NCI-H526 (cell line): ENCODE results near the gene SYTL1.
A peak's percentile ranks its signal among the peaks of the same experiment; 100 is the strongest.

Source experiments
- DNase-seq, 2 experiments: peaks; one replicate each; lab custom pipeline; 2025; lab: John Stamatoyannopoulos, UW

SYTL1 gene

DNA sequence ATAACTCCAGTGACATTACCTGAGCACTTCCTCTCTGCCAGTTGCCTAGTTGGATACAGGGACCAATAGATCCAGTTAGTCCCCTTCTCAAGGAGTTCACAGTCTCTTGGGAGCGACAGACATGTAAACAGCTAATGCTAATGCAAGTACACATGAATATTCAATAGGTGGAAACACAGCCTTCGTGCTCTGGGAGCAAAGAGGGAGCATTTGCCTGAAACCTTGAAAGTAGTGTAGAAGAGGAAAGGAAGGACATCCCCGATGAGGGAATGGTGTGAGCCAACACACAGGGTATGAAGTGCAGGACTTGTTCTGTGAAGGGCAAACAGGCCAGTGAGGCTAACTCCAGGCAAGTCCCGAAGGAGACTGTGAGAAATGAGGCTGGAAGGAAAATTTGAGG is 23.7 kb upstream of the SYTL1 start:
- DNase-seq, result no peak

DNA sequence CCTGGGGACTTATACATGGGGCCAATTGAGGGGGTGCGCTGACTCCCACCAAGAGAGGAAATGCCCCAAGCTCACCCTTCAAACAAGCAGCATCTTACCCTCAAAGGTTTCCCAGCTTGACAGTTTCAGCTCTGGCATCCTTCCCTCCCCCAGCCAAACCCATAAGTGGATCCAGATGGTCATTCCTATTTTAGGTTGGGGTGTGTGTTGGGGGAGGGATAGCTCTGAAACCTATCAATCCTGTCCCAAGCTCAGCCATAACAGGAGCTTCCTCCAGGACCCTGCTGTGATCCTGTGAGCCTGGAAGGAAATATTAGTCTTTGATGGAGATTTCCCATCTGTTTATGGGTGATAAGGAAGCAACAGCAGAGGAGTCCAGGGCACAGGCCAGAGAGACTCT is 23.2 kb upstream of the SYTL1 start:
- no peak for DNase-seq

DNA sequence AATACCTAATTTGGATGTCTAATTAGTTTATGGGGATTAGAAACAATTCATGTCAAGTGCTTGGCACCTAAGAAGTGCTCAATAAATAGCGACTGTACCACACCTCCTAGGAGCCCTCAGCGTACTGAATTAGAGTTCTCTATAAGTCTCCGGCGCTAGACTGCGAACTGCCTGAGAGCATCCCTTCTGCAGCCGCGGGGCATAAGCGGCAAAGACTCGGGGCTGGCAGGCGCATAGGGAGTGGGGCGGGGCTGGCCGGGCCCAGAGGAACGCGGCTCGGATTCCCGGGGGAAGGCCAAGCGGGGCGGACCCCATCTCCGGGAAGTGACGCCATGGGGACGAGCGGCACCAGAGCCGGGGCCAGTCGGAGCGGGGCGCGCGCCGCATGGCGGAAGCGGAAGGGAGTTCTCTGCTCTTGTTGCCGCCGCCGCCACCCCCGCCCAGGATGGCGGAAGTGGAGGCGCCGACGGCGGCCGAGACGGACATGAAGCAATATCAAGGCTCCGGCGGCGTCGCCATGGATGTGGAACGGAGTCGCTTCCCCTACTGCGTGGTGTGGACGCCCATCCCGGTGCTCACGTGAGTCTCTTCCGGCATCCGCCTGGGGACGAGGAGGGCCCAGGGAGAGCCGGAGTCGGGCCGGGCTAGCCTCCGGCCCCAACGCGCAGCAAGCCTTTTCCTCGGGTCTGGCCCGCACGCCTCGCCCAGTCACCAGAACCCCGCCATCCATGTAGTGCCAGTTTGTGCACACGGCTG is 19.8 kb upstream of the SYTL1 start, which contains the start of gene TMEM222:
TMEM222 (plus strand) TSS at position 351 of the 756 bp plus-strand sequence; CDS start at position 386, 35 bp downstream.
- DNase-seq, result peak; percentile 86 to 98

DNA sequence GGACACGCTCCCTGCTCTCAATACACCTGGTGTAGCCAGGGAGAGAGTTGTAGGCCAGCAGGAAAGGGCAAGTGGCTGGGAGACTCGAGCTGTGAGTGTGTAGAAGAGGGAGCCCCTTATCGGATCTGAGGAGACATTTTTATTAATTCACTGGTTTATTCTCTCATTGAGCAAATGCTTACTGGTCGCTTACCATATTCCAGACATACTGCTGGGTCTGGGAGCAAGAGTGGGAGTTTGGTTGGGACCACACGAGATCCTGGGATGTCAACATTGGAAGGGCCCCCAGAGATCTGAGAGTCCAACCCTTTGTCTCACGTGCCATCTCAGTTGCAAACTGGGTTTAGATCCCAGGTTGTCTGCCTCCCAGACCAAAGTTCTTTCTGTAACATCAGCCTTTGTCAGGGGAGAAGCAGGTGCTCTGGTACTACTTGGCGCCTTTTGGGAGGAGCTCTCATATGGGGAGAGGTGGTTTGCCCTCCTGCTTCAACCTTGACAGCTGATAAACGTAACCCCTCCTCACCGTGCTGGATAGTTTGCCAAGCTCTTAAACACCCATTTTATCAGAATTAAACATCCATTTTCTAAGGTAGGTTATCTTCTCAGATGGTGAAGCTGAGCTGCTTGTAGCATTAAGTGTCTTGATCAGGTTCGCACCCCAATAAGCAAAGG is 19.1 kb upstream of the SYTL1 start:
- DNase-seq, result no peak

DNA sequence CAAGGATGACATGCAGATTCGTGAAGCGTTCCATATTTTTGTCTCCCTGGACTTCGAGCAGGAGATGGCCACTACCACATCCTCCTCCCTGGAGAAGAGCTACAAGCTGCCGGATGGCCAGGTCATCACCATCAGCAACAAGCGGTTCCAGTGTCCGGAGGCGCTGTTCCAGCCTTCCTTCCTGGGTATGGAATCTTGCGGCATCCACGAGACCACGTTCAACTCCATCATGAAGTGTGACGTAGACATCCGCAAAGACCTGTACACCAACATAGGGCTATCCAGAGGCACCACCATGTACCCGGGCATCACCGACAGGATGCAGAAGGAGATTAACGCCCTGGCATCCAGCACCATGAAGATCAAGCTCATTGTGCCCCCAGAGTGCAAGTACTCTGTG is 16.5 kb upstream of the SYTL1 start:
- DNase-seq, result no peak

DNA sequence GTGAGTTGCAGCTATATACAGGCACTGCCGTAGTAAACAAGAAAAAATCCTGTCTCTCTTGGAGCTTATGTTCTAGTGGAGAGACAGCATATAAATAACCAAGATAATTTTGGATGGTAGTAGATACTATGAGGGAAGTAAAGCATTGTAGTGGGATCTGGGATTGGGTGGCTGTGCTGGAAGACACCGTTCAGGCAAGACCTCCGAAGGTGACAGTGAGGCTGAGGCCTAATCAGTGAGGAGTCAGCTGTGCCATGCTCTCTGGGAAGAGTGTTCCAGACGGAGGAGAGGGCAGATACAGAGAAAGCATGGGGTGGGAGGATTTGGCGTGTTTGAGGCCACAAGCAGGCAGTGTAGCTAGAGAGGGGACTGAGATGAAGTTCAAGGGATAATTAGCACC is 13.9 kb upstream of the SYTL1 start:
- DNase-seq, result no peak

DNA sequence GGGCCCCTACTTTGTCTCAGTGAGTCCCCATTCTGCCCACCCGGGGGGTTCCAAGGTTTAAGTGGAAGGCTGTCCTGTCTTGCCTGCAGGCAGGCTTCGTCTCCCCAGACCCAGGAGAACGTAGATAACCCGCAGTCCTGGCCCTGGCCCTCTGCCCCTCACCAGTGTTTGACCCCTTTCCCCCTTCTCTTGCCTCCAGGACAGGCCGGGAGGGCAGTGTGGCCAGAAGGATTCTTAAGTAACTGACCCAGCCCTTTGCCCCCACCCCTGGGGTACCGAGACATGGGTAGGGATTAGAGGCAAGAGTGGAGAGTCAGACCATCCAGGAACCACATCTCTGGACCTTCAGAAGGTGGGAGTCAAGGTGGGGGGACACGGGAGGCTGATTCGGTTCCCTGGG is 11.0 kb upstream of the SYTL1 start:
- no peak for DNase-seq

DNA sequence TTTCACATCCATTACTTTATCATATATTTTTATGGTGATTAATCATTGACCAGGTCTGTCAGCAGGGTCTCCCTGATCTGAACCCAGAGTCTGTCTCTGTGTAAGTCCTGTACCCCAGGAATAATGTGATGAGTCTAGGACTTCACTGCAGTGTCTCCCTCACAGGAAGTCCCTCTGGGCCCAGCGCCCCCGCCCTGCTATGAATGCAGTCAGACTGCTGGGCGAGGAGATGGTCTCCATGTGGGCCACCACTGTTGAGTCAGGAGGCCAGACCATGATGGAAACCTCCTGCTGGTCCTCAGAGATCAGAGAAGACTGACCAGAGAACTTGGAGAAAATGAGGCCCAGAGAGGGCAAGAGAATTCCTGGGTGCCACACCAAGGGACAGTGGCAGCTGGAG is 10.4 kb upstream of the SYTL1 start:
- no peak for DNase-seq

DNA sequence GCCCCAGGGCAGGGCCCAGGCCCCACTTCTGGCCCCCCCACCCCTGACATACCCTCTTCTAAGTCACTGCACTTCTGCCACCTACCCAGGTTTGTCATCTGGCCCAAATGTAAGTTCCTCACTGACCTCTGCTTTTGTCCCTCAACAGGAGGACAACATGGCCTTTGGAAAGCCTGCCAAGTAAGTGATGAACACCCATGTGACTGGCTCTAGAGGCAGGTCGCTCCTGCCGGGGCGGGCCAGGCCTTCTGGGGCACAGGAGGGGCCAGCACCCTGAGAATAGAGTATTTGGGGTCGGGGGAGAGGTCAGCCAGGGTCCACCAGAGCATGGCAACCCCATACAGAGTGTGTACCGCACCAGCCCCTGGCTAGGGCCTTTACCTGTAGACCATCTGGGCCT is 9.9 kb upstream of the SYTL1 start:
- no peak for DNase-seq

DNA sequence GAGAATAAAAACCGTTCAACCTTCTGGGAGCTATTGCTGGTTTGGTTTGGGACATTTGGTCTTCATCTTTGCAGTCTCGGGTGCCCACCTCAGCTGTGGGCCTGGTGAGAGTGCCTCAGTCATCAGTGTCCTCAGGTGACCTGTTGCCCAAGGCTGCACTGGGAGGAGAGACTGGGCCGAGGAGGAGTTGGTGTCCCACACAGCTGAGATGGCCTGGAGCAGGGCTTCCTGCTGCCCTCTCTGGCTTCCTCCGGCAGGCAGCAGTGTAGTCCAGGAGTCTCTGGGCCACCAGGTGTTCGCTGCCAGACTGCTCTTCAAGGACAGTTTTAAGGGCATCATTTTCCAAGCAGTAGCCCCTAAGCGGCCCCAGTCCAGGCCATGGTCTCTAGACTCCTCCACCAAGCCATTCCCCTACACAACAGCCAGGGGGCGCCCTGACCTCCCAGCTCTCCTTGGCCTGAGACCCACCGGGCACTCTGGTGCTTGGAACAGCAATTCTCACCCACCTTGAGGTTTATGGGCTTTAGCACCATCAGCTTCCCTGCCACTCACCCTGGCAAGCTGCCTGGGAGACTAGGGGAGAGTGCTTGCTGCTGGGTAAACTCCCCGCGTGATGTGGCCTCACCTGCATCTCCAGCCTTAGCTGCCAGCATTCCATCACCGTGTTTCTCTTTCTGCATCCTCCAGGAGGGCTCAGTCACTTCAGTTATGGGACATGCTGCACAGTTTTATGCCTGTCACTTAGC is 9.1 kb upstream of the SYTL1 start:
- peak in 1 of 2 experiments; percentile 57 for DNase-seq

DNA sequence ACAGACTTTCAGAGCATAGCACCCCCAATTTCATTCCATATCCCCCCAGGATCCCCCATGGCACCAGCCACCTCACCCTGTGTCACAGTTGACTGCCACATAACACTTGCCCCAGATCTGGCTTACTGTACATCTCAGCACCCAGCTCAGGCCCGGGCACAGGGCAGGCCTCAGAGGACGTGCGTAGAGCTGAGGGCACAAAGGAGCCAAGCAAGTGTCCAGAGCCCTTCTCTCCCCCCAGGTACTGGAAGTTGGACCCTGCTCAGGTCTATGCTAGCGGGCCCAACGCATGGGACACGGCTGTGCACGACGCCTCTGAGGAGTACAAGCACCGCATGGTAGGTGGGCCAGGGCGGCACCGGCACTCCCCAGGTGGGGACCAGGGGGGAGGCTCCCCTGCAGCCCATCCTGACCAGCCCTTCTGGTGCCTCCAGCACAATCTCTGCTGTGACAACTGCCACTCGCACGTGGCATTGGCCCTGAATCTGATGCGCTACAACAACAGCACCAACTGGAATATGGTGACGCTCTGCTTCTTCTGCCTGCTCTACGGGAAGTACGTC is 8.0 kb upstream of the SYTL1 start:
- DNase-seq, result no peak

DNA sequence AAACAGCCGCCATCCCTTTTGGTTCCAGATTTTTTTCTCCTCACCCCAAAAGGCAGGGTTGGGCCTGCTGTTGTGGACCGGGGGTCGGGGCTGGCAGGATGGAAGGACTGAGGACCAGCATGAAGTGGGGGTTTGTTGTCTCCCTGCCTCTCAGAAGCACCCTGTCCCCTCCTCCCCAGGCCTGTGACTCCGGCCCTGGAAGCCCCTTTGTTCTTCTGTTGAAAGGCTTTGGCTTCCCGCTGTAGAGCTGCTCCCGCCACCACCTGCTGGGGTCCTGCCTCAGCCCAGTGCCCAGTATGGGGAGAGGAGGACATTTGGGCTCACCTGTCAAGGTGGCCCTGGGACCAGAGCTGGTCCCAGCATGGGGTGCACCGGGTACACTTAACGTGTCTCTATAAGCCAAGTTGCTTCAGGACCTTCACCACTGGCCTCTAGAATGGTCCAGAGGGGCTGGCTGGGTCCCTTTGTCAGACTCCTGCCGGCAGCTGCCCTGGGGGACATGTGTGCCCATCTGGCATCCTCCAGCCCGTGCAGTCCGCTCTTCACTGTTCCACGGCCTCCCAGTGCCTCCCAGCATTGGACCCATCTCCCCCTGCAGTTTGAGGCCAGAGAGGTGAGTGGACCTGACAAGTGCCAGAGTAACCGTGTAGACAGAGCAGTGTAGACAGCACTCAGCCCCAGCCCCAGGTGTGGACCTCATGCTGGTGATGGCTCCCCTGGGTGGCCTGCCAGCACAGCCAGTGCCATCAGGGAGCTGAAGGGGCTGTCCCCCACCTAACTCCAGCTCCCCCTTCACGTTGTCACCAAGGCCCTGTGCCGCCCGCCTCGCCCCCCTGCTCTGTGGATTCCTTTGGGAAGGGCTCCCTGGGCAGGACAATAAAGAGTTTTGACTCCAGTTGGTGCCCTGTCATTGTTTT is 6.1 kb upstream of the SYTL1 start:
- no peak for DNase-seq

DNA sequence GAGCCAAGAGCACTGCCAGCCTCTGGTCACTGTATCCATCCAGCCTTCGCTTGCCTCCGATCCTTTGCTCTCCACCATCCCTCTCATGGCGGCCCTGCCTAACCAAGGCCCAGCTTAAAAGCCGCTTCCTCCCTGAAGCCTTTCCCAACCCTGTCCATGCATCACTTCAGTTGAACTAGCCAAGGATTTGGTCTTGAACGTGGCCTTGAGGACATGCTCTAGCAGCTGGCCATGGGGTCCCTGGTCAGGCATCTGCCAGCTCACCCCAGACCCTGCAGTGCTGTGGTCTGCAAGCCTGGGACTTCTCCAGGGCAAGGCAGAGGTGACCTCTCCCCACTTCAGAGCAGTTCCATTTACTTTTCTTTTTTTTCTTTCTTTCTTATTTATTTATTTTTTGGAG is 5.1 kb upstream of the SYTL1 start:
- no peak for DNase-seq

DNA sequence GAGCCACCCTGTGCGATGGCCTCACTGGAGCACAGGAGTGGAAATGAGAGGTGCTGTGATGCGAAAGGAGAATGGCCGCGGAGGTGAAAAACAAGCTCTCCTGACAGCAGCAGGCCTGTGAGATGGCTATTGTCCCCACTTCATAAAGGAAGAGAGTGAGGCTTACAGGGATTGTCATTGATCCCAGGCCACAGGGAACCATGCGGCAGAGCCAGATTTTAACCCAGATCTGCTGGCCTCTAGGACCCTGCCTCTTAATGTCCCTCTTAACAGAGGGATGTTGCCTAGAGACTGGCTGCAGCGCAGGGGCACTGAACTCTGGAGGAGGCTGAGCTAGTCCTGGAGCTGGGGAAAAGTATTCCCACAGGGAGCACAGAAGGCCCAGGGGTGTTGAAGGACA is 3.1 kb upstream of the SYTL1 start:
- no peak for DNase-seq

DNA sequence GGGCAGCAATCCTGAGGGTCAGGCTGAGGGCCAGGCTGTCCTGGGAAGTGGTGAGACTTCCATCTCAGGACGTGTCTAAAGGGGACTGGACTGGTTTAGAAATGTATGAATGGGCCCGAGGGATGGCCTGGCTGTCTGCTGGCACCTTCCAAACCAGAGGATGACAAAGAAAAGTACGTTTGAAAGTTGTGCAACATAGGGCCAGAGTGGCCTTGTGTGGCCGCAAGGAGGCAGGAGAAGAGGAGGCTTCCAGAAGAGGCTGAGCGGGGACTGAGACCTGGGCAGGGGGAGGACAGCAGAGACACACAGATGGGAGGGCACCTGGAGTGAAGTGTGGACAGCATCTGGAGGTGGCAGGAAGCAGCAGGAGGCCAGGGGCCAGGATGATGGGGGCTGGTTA is 2.6 kb upstream of the SYTL1 start:
- no peak for DNase-seq

DNA sequence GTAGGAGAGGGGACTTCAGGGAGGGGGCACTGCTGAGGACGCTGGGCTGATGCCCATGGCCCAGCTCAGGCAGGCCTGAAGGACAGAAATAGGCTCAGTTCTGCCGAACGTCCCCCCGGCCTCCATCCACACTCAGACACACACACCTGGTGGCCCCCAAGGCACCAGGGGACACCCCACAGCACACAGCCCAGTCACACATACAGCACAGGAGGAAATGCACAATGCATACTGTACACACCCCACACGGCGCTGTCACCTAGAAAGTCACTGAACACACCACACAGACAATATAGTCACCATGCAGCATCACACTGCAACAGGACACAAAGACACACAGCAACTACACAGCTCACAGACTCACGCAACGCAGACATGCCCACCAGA is 562 bp downstream of the SYTL1 start:
- DNase-seq, result peak in 1 of 2 experiments; percentile 51

DNA sequence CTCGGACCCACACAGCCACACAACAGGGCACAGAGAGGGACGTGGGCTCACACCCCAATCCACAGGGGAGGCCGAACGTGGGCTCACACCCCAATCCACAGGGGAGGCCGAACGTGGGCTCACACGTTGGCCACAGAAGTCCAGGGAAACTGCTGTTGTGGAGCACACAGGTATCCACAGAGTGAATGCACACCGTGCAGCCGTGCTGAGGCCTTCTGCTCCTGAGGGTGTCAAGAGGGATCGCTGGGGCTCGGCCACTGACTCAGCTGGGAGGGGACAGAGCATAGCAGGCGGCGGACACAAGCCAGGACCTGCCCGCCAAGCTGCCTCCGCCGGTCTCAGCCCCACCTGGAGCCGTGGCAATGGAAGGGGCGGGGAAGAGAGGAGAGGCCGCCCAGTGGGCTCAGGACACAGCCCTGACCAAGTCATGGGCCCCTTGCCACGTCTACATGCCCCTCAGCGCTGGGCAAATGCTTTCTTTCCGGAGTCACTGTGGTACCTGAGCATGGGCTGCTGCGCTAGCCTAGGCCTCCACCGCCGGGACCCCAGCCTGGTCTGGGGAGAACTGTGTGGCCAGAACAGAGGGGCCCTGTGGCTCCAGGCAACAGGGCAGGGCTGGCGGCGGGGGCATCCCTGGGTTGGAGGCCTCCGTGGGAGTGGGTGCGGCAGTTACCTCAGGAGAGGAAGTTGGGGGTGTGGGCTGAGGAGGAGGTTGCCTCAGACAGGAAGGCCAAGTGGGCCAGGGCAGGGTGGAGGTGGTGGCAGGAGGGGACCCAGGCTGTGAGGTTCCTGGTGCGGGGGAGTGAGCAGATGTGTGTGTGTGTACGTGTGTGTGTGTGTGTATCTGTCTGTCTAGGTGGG is 1.2 kb downstream of the SYTL1 start:
- peak; percentile 33 to 87 for DNase-seq

DNA sequence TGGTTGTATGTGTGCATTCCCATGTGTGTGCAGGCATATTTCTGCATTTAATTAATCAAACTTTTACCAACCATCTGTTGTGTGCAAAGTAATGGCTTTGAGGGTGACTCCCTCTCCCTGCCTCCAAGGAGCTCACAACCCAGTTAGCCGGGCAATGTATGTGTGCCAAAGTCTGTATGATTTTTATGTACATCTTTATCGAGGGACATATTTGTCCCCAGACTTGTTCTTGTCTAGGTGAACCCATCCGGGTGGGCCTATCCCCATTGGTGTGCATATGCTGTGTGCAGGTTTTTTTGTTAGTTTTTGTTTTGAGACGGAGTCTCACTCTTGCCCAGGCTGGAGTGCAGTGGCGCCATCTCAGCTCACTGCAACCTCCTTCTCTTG is 1.8 kb downstream of the SYTL1 start:
- peak in 1 of 2 experiments; percentile 45 for DNase-seq

DNA sequence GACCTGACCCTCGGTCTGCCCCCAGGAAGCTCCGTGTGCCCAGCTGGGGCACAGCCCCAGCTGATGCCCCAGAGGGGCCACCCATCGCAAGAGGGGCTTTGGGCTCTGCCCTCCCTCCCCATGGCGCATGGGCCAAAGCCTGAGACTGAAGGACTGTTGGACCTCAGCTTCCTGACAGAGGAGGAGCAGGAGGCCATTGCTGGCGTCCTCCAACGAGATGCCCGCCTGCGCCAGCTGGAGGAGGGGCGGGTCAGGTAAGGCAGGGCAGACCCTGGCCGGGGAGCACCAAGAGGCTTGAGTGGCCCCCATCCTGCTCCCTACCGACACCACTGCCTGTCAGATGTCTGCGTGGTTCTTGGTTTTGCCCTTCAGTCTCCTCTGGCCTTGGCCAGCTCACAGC is 3.5 kb downstream of the SYTL1 start:
- no peak for DNase-seq

DNA sequence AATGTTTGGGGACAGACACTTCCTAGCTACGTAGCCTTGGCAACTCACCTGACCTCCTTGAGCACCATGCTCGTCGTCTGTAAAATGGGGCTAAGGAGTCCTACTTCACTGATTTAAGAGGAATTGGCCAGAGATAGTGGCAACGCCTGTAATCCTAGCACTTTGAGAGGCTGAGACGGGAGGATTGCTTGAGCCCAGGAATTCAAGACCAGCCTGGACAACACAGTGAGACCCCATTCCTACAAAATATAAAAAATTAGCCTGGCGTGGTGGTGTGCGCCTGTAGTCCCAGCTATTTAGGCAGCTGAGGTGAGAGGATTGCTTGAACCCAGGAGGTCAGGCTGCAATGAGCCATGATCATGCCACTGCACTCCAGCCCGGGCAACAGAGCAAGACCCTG is 4.5 kb downstream of the SYTL1 start:
- no peak for DNase-seq
